T-helper 17 cell (primary cell): ENCODE data around the gene RHOC. TPM values are rescaled to one million over a fixed set of nuclear protein-coding genes. Genes with fewer than 3 reads are reported as not detected.

Source experiments
- ATAC-seq: fragments of 150-1000 bp; cut with Tn5 transposase; 2 replicates; pipeline ENCODE4 v1.10.0; 2021; ENCODE audit warnings: mild to moderate bottlenecking, moderate library complexity
- DNase-seq, 3 donors: peaks; one replicate each; pipeline versions ENCODE4 v3.0.0 to v3.0.0-alpha.2; 2020 to 2021
- H3K9me3 ChIP-seq: one replicate; pipeline ENCODE4 v1.7.0; 2013; ENCODE audit warnings: low read length, mild to moderate bottlenecking; ENCODE audit not compliant: control insufficient read depth, poor library complexity, severe bottlenecking
- H3K27ac Mint-ChIP-seq: one replicate; pipeline ENCODE4 v1.8.0; 2022; ENCODE audit warnings: mild to moderate bottlenecking, moderate library complexity, mixed read lengths
- H3K27me3 Mint-ChIP-seq: one replicate; pipeline ENCODE4 v1.8.0; 2022; ENCODE audit warnings: mixed read lengths
- H3K36me3 Mint-ChIP-seq: one replicate; pipeline ENCODE4 v1.8.0; 2022; ENCODE audit warnings: low read depth, mixed read lengths
- H3K4me1 Mint-ChIP-seq: one replicate; pipeline ENCODE4 v1.8.0; 2022; ENCODE audit warnings: mild to moderate bottlenecking, mixed read lengths
- H3K4me3 Mint-ChIP-seq: one replicate; pipeline ENCODE4 v1.8.0; 2022; ENCODE audit warnings: mild to moderate bottlenecking, moderate library complexity, mixed read lengths
- total RNA-seq, 4 donors: library from RNA in 2 of 4; stranded (reverse) in 2 of 4; gene quantifications; one replicate each; pipeline ENCODE4 v1.2.3 and lab custom pipeline; 2022 to 2026

RHOC gene
- total RNA-seq, 2 donors from 2014 or later = 16.9 to 34.4 TPM

DNA sequence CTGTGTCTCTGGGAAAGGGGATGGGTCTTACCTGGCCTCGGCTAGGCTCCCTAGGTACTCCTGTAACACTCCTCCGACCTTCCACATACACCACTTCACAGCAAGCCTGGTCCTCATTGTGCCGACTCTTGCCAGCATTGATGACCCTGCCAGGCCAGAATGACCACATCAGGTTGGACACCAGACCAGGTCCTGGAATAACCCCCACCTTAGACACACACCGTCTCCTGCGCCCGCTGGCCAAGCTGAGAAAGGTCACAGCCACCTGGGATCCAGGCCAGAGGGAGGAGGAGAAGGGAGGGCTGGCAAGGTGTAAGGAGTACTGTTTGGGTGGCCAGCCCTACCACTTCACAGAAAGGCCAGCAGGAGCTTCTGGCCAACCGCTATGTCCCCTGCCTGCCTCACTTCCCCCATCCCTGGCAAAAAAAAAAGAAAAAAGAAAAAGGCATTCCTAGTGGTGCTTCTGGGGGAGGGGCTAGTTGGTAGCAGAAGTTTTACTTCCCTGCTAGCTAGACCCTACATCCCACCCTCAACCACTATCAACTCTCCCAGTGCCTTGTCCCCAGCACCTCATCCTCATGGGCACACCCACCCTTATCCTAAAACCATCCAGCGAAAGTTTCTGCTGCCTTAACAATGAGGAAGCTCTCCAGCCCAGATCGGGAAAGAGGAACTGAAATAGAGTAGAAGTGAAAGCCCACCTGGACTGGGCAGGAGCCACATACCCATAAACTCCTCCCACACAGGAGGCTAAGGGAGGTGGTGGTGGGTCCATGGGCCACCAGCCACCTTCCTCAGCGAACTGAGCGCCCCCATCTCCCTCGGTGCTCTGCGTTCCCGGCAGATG, 6.8 kb upstream of the RHOC start:
- no peaks in the 10 kb centered on the region for H3K9me3 ChIP-seq
- H3K27me3 Mint-ChIP-seq = peaks cover 7% of the 10 kb centered on the region
- no peak for ATAC-seq
- H3K4me3 Mint-ChIP-seq = peak overlapping the region; percentile 89
- DNase-seq = no peak
- no peaks in the 10 kb centered on the region for H3K36me3 Mint-ChIP-seq
- no peak overlapping the region for H3K27ac Mint-ChIP-seq
- H3K4me1 Mint-ChIP-seq = peaks cover 15% of the 10 kb centered on the region

GRCh38 chr1:112712701-112713128, 5.8 kb upstream of the RHOC start:
- Mint-ChIP-seq H3K36me3 (no peaks in the 10 kb centered on the region), H3K27ac (no peak overlapping the region), H3K4me1 (peaks cover 15% of the 10 kb centered on the region), H3K27me3 (peaks cover 7% of the 10 kb centered on the region), H3K4me3 (no peak overlapping the region)
- no peak for ATAC-seq
- no peak for DNase-seq
- no peaks in the 10 kb centered on the region for H3K9me3 ChIP-seq

- DNase-seq = no peak
- ATAC-seq = no peak
- no peak overlapping the region for H3K4me3 Mint-ChIP-seq
- peaks cover 7% of the 10 kb centered on the region for H3K27me3 Mint-ChIP-seq
- H3K27ac Mint-ChIP-seq = no peak overlapping the region
- H3K4me1 Mint-ChIP-seq = peaks cover 20% of the 10 kb centered on the region
- H3K9me3 ChIP-seq = no peaks in the 10 kb centered on the region
- no peaks in the 10 kb centered on the region for H3K36me3 Mint-ChIP-seq
These were observed 5.3 kb upstream of the RHOC start for GRCh38 chr1:112712191-112712590.

GRCh38 chr1:112711670-112712069, 4.7 kb upstream of the RHOC start:
- peaks cover 20% of the 10 kb centered on the region for H3K4me1 Mint-ChIP-seq
- no peaks in the 10 kb centered on the region for H3K36me3 Mint-ChIP-seq
- ATAC-seq = no peak
- DNase-seq = no peak
- H3K27me3 Mint-ChIP-seq = peaks cover 7% of the 10 kb centered on the region
- H3K9me3 ChIP-seq = no peaks in the 10 kb centered on the region
- H3K27ac Mint-ChIP-seq = no peak overlapping the region
- H3K4me3 Mint-ChIP-seq = no peak overlapping the region

DNA sequence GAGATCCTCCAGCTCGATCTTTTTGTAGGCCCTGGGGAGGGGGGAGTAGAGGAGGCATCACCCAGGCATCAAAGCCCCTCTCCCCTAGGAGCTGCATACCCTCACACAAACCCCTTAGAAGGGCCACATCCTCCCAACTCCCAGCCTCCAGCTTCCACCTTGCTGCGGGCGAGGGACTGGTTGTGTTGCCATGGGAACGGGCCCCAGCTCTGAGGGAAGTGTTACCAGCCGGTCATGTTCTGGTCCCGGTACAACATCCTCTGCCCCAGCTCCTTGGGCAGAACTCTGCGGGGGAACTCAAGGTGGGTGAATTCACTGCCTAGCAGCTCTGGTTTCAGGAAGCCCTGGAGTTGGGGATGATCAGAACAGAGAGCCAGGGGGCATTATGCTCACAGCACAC, 4.1 kb upstream of the RHOC start:
- DNase-seq (no peak), ATAC-seq (no peak)
- H3K36me3 Mint-ChIP-seq = no peaks in the 10 kb centered on the region
- H3K4me3 Mint-ChIP-seq = no peak overlapping the region
- peaks cover 7% of the 10 kb centered on the region for H3K27me3 Mint-ChIP-seq
- H3K9me3 ChIP-seq = no peaks in the 10 kb centered on the region
- H3K27ac Mint-ChIP-seq = no peak overlapping the region
- H3K4me1 Mint-ChIP-seq = peaks cover 19% of the 10 kb centered on the region

DNA sequence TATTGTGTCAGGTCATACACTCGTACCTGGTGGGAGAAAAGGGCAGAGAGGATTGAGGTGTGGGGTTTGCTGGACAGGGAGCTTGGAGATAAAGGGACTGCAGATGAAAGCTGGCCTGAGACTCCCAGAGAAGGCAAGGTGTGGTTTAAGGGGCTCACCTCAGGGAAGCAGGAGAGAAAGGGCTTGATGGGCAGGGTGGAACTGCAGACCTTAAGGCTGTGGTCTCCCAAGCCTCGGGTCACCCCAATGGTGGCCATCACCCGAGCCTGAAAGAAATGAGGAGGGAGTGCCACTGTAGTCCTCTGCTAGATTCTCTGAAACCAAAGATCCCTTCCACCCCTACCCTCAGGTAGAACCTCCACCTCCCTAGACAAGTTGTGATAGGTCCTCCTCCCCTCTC, 3.7 kb upstream of the RHOC start:
- H3K4me3 Mint-ChIP-seq = no peak overlapping the region
- no peak for DNase-seq
- no peak for ATAC-seq
- H3K9me3 ChIP-seq = no peaks in the 10 kb centered on the region
- no peak overlapping the region for H3K27ac Mint-ChIP-seq
- H3K4me1 Mint-ChIP-seq = peaks cover 20% of the 10 kb centered on the region
- H3K27me3 Mint-ChIP-seq = peaks cover 7% of the 10 kb centered on the region
- no peaks in the 10 kb centered on the region for H3K36me3 Mint-ChIP-seq

DNA sequence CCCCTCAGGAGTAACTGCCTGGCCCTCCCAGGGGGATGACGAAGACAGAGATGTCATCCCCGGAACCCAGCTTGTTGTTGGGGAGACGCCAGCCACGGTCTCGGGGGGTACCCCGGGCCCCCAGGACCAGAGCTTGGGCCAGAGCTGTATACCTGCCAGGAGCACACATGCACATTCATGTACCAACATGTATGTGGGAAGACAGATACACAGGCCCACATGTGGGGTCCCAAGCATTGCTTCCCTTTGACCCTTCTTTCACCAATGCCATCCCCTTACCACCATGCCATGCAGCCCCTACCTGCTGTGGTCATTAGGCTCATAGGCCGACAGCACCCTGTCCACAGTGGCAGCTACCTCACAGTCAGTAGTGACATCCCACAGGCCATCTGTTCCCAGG, 3.2 kb upstream of the RHOC start:
- peaks cover 22% of the 10 kb centered on the region for H3K4me1 Mint-ChIP-seq
- H3K36me3 Mint-ChIP-seq = no peaks in the 10 kb centered on the region
- H3K9me3 ChIP-seq = no peaks in the 10 kb centered on the region
- DNase-seq = no peak
- H3K27me3 Mint-ChIP-seq = peaks cover 7% of the 10 kb centered on the region
- no peak for ATAC-seq
- no peak overlapping the region for H3K27ac Mint-ChIP-seq
- no peak overlapping the region for H3K4me3 Mint-ChIP-seq

DNA sequence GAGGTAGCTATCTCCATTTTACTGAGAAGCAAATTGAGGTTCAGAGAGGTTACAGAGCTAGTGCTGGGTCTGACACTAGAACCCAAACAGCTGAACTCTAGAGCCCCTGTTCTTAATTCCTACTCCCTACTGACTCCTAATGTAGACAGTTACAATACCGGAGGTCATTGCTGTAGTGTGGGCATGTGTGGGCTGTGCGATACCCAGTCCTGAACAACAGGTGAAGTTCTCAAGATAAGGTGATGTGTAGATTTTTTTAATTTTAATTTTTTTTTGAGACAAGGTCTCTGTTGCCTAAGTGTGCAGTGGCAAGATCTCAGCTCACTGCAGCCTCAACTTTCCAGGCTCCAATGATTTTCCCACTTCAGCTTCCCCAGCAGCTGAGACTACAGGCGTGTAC, 1.6 kb upstream of the RHOC start:
- H3K27me3 Mint-ChIP-seq = peaks cover 7% of the 10 kb centered on the region
- no peak overlapping the region for H3K4me3 Mint-ChIP-seq
- ATAC-seq = no peak
- peaks cover 30% of the 10 kb centered on the region for H3K4me1 Mint-ChIP-seq
- no peaks in the 10 kb centered on the region for H3K36me3 Mint-ChIP-seq
- no peak overlapping the region for H3K27ac Mint-ChIP-seq
- DNase-seq = no peak
- H3K9me3 ChIP-seq = no peaks in the 10 kb centered on the region

DNA sequence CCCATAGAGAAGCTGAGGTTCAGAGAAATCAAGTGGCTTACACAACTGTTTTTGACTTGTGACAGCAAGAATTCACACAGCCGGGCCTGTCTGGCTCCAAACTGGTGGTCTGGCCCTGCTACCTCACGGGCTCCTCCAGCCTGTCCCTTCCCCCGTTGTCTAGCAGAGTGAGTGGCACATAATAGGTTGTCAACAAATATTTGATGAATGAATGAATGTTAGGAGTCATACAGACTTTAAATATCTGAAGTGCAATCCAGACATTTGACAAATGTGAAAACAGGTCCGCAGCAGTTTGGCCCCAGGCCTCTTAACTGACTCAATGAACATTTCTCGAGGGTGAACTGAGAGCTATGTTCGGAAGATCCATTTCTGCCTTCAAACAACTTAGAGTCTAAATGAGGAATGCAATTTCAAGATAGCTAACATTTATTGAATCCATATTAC, 1.1 kb upstream of the RHOC start:
- H3K27ac Mint-ChIP-seq = no peak overlapping the region
- no peaks in the 10 kb centered on the region for H3K9me3 ChIP-seq
- H3K4me1 Mint-ChIP-seq = peaks cover 30% of the 10 kb centered on the region
- H3K4me3 Mint-ChIP-seq = peak overlapping the region; percentile 90
- no peaks in the 10 kb centered on the region for H3K36me3 Mint-ChIP-seq
- ATAC-seq (no peak), DNase-seq (no peak)
- peaks cover 7% of the 10 kb centered on the region for H3K27me3 Mint-ChIP-seq

- Mint-ChIP-seq H3K4me1 (peaks cover 32% of the 10 kb centered on the region), H3K27me3 (peaks cover 2% of the 10 kb centered on the region), H3K27ac (no peak overlapping the region), H3K36me3 (no peaks in the 10 kb centered on the region), H3K4me3 (peak overlapping the region; percentile 90)
- H3K9me3 ChIP-seq = no peaks in the 10 kb centered on the region
- ATAC-seq = peak; percentile 68
- peak; percentile 44 to 45 (median 45) for DNase-seq
These were observed 484 bp upstream of the RHOC start for GRCh38 chr1:112707221-112708001.

GRCh38 chr1:112704934-112705627, 1.8 kb downstream of the RHOC start:
- H3K4me1 Mint-ChIP-seq = peaks cover 42% of the 10 kb centered on the region
- peak overlapping the region; percentile 92 for H3K27ac Mint-ChIP-seq
- DNase-seq (peak in 2 of 3 donors; percentile 23 to 27), ATAC-seq (peak; percentile 73)
- H3K27me3 Mint-ChIP-seq = no peaks in the 10 kb centered on the region
- H3K4me3 Mint-ChIP-seq = peak overlapping the region; percentile 86
- H3K9me3 ChIP-seq = no peaks in the 10 kb centered on the region
- peaks cover 4% of the 10 kb centered on the region for H3K36me3 Mint-ChIP-seq

DNA sequence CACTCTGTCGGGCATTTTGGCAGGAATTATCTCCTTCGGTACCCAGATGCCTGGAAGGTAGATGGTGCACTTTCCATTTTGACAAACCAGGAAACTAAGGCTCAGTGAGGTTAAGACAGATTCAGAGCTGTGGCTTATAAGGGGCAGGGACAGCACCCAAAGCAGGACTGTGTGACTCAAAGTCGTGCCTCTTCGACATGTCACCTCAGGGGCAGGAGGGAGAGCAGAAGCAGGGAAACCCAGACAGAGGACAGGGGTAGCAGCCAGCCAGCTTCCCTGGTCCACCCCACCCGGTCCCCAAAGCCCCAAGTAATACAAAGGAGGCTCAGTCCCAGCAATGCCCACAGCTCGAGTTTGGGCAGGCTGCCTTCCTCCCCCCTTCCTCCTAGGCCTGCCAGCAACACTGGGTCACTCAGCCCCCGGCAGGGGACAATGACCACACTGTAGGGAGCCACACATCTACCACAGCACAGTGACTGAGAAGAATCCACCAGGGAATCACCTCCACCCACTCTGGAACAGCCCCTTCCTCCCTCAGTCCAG, 2.5 kb downstream of the RHOC start:
- Mint-ChIP-seq H3K4me1 (peaks cover 42% of the 10 kb centered on the region), H3K36me3 (peaks cover 5% of the 10 kb centered on the region), H3K27me3 (no peaks in the 10 kb centered on the region), H3K27ac (peak overlapping the region; percentile 92), H3K4me3 (peak overlapping the region; percentile 86)
- DNase-seq (no peak), ATAC-seq (no peak)
- no peaks in the 10 kb centered on the region for H3K9me3 ChIP-seq

GRCh38 chr1:112703706-112704105, 3.2 kb downstream of the RHOC start:
- H3K27me3 Mint-ChIP-seq = no peaks in the 10 kb centered on the region

More at GRCh38 chr1:112703706-112704105, 3.2 kb downstream of the RHOC start:
- Mint-ChIP-seq H3K36me3 (peaks cover 6% of the 10 kb centered on the region), H3K4me3 (no peak overlapping the region), H3K27ac (peak overlapping the region; percentile 92), H3K4me1 (peaks cover 43% of the 10 kb centered on the region)
- ATAC-seq (no peak), DNase-seq (no peak)
- H3K9me3 ChIP-seq = no peaks in the 10 kb centered on the region
